Islet of Langerhans (tissue), 1 donor: ENCODE measurements around the gene CEMIP.
A peak's percentile ranks its signal among the peaks of the same experiment; 100 is the strongest.
"Not testable (repeated sequence)": the region's sequence is repeated elsewhere in the genome, so short reads cannot be mapped to it uniquely, and the experiment has no call there.

Experiments used
- FAIRE-seq: peaks from one replicate; lab custom pipeline; 2011; peaks lifted over from hg19 to GRCh38; lab: Jason Lieb, UNC

The CEMIP gene

GRCh38 chr15:80955571-80956452, 176.6 kb downstream of the CEMIP start:
- FAIRE-seq = not testable (repeated sequence)

GRCh38 chr15:80957556-80957955, 178.4 kb downstream of the CEMIP start:
- FAIRE-seq = no peak

- no peak for FAIRE-seq
These were observed 178.8 kb downstream of the CEMIP start for GRCh38 chr15:80957976-80958375.

- no peak for FAIRE-seq
These were observed 179.8 kb downstream of the CEMIP start for GRCh38 chr15:80958818-80959495.

GRCh38 chr15:80965454-80965853, 186.3 kb downstream of the CEMIP start:
- FAIRE-seq = not testable (repeated sequence)

- FAIRE-seq = no peak
These were observed 187.4 kb downstream of the CEMIP start for GRCh38 chr15:80966431-80967197.

- no peak for FAIRE-seq
These were observed 188.3 kb downstream of the CEMIP start for GRCh38 chr15:80967451-80967850.

GRCh38 chr15:80967991-80968510, 188.9 kb downstream of the CEMIP start:
- FAIRE-seq = no peak

- no peak for FAIRE-seq
These were observed 190.1 kb downstream of the CEMIP start for GRCh38 chr15:80969316-80969715.

GRCh38 chr15:80970018-80970657, 191.0 kb downstream of the CEMIP start:
- no peak for FAIRE-seq

GRCh38 chr15:80970658-80971057, 191.5 kb downstream of the CEMIP start:
- no peak for FAIRE-seq

GRCh38 chr15:80971143-80971542, 192.0 kb downstream of the CEMIP start:
- FAIRE-seq = no peak

GRCh38 chr15:80972276-80972675, 193.1 kb downstream of the CEMIP start:
- no peak for FAIRE-seq

GRCh38 chr15:80974914-80975313, 195.7 kb downstream of the CEMIP start:
- no peak for FAIRE-seq

GRCh38 chr15:80976851-80977250, 197.7 kb downstream of the CEMIP start:
- no peak for FAIRE-seq

GRCh38 chr15:80977627-80978036, 198.5 kb downstream of the CEMIP start:
- no peak for FAIRE-seq

GRCh38 chr15:80978685-80979329, 199.6 kb downstream of the CEMIP start:
- peak; percentile 45 for FAIRE-seq

GRCh38 chr15:80979538-80980200, 200.5 kb downstream of the CEMIP start:
- no peak for FAIRE-seq

GRCh38 chr15:80982205-80982604, 203.0 kb downstream of the CEMIP start:
- FAIRE-seq = no peak

- FAIRE-seq = no peak
These were observed 203.7 kb downstream of the CEMIP start for GRCh38 chr15:80982839-80983238.

- no peak for FAIRE-seq
These were observed 205.7 kb downstream of the CEMIP start for GRCh38 chr15:80984856-80985255.
